Measurements from ENCODE around the gene DGKB.

Gene DGKB

GRCh38 chr7:14339861-14340260 lies 562.7 kb downstream of the DGKB start:
- no peak overlapping the region for H3K27ac ChIP-seq

GRCh38 chr7:14336256-14336655 lies 566.3 kb downstream of the DGKB start:
- TF ChIP-seq CTCF (conservative IDR thresholded peaks at IDR 0.05), result no peak
- no peak overlapping the region for H3K27ac ChIP-seq

More at GRCh38 chr7:14339861-14340260, 562.7 kb downstream of the DGKB start:
- no peak for TF ChIP-seq CTCF (conservative IDR thresholded peaks at IDR 0.05)

GRCh38 chr7:14332155-14332554 lies 570.4 kb downstream of the DGKB start:
- no peak for TF ChIP-seq CTCF (conservative IDR thresholded peaks at IDR 0.05)
- H3K27ac ChIP-seq, result no peak overlapping the region

GRCh38 chr7:14324767-14325166 lies 577.8 kb downstream of the DGKB start:
- H3K27ac ChIP-seq, result no peak overlapping the region
- no peak for TF ChIP-seq CTCF (conservative IDR thresholded peaks at IDR 0.05)

GRCh38 chr7:14322724-14323123 lies 579.8 kb downstream of the DGKB start:
- no peak for TF ChIP-seq CTCF (conservative IDR thresholded peaks at IDR 0.05)
- no peak overlapping the region for H3K27ac ChIP-seq

- TF ChIP-seq CTCF (conservative IDR thresholded peaks at IDR 0.05), result no peak
- H3K27ac ChIP-seq, result no peak overlapping the region
Measured at GRCh38 chr7:14321947-14322346, 580.6 kb downstream of the DGKB start.

GRCh38 chr7:14309432-14309831 lies 593.1 kb downstream of the DGKB start:
- TF ChIP-seq CTCF (conservative IDR thresholded peaks at IDR 0.05), result no peak
- H3K27ac ChIP-seq, result no peak overlapping the region

Data from VCaP (cell line).